Keratinocyte (primary cell): ENCODE results near the gene MYO1H.

Experiments used
- EZH2 ChIP-seq: IDR thresholded peaks from one replicate; pipeline ENCODE4 v1.6.1; 2012; ENCODE audit warnings: inconsistent platforms, mild to moderate bottlenecking, low read length, moderate library complexity
- TF ChIP-seq, protein P1 (sequence below), 3 experiments: IDR thresholded peaks in 1 of 3; conservative IDR thresholded peaks in 1 of 3; optimal IDR thresholded peaks in 1 of 3; 2 replicates in 2 of 3; 3 replicates in 1 of 3; pipeline versions ENCODE3 to v1.5.1; 2011; ENCODE audit warnings: low read length in 3 of 3, mild to moderate bottlenecking in 3 of 3, moderate library complexity in 2 of 3, control low read depth in 1 of 3, inconsistent platforms in 1 of 3; ENCODE audit not compliant: insufficient read depth in 2 of 3; ENCODE audit errors: extremely low read depth in 1 of 3

DNA sequence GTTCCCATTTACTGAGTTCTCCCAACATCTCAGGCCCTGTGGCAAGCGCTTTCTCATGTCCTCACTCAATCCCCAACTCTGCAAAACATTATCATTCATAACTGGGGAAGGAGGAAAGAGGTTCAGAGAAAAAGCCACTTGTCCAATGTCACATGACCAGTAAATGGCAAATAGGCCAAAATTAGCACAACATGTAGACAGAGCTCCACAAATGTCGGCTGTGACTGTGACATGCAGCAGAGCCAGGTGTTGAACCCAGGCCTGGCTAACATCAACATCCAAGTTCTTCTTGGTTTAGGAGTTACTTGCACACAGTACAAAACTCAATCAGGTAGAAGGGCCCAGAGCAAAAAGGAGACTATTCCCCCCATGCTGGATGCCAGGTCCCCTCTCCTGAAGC, 118.6 kb downstream of the MYO1H start:
- TF ChIP-seq, protein P1, sequence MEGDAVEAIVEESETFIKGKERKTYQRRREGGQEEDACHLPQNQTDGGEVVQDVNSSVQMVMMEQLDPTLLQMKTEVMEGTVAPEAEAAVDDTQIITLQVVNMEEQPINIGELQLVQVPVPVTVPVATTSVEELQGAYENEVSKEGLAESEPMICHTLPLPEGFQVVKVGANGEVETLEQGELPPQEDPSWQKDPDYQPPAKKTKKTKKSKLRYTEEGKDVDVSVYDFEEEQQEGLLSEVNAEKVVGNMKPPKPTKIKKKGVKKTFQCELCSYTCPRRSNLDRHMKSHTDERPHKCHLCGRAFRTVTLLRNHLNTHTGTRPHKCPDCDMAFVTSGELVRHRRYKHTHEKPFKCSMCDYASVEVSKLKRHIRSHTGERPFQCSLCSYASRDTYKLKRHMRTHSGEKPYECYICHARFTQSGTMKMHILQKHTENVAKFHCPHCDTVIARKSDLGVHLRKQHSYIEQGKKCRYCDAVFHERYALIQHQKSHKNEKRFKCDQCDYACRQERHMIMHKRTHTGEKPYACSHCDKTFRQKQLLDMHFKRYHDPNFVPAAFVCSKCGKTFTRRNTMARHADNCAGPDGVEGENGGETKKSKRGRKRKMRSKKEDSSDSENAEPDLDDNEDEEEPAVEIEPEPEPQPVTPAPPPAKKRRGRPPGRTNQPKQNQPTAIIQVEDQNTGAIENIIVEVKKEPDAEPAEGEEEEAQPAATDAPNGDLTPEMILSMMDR (optimal IDR thresholded peaks at IDR 0.05 in 1 of 3, IDR thresholded peaks at IDR 0.05 in 1 of 3, conservative IDR thresholded peaks at IDR 0.05 in 1 of 3; ENCODE audit: extremely low read depth in 1 of 3, insufficient read depth in 2 of 3, low read length in 3 of 3), result no peak
- TF ChIP-seq EZH2, result no peak
